B cell (primary cell): ENCODE measurements around the gene CIT. TPM values are rescaled to one million over a fixed set of nuclear protein-coding genes. Genes with fewer than 3 reads are reported as not detected.

Experiments
- ATAC-seq: fragments of 200-7000 bp; cut with Tn5 transposase; one replicate; pipeline ENCODE4 v1.10.0; 2021; ENCODE audit warnings: low read depth, mild to moderate bottlenecking, moderate number of reproducible peaks, moderate library complexity
- CTCF ChIA-PET: fragments of 350-600 bp; sonication (Branson Sonifier 250); formaldehyde crosslinking; loops from one replicate; lab custom pipeline; 2021; ENCODE audit warnings: antibody characterized with exemption, inconsistent platforms; lab: Charles Lee
- POLR2A ChIA-PET: fragments of 350-600 bp; sonication (Branson Sonifier 250); formaldehyde crosslinking; loops from one replicate; lab custom pipeline; 2021; ENCODE audit warnings: antibody characterized with exemption; lab: Charles Lee
- DNase-seq: peaks from one replicate; pipeline ENCODE4 v3.0.0; 2013
- H2AFZ ChIP-seq: 2 replicates; pipeline ENCODE4 v1.6.1; 2012; ENCODE audit warnings: mild to moderate bottlenecking, low read depth, low read length; ENCODE audit not compliant: insufficient read depth, poor library complexity, severe bottlenecking
- H3K27ac ChIP-seq, 2 donors: 1 replicate in 1 of 2; 2 replicates in 1 of 2; pipeline ENCODE4 v1.5.1; 2012 to 2013; ENCODE audit warnings: low read length in 2 of 2, mild to moderate bottlenecking in 2 of 2, moderate library complexity in 1 of 2
- H3K27me3 ChIP-seq, 4 experiments: fragments of 200-600 bp in 1 of 4; sonication (generic) in 1 of 4; replicated peaks in 1 of 4; 1 replicate in 2 of 4; 2 replicates in 2 of 4; pipeline versions ENCODE4 v1.6.1 to v1.7.0; 2013 to 2016; ENCODE audit warnings: low read length in 3 of 4, mild to moderate bottlenecking in 2 of 4, mixed read lengths in 1 of 4, moderate library complexity in 1 of 4; ENCODE audit not compliant: insufficient read depth in 4 of 4, control insufficient read depth in 3 of 4; ENCODE audit errors: control extremely low read depth in 1 of 4
- H3K36me3 ChIP-seq, 2 experiments: replicated peaks in 1 of 2; 1 replicate in 1 of 2; 2 replicates in 1 of 2; pipeline versions ENCODE4 v1.6.1 to v1.7.1; 2013; ENCODE audit warnings: low read length in 1 of 2; ENCODE audit not compliant: insufficient read depth in 2 of 2, control insufficient read depth in 1 of 2; ENCODE audit errors: control extremely low read depth in 1 of 2, extremely low read depth in 1 of 2
- H3K4me1 ChIP-seq, 2 donors: fragments of 200-600 bp in 1 of 2; sonication (generic) in 1 of 2; 1 replicate in 1 of 2; 2 replicates in 1 of 2; pipeline versions ENCODE4 v1.5.1 to v1.6.1; 2013 to 2017; ENCODE audit warnings: low read length in 2 of 2; ENCODE audit not compliant: control insufficient read depth in 2 of 2, insufficient read depth in 2 of 2
- H3K4me2 ChIP-seq: replicated peaks from 2 replicates; pipeline ENCODE3; 2012; ENCODE audit warnings: mild to moderate bottlenecking, low read depth, low read length; ENCODE audit not compliant: poor library complexity, severe bottlenecking
- H3K4me3 ChIP-seq, 5 experiments: fragments of 200-600 bp in 1 of 5; sonication (generic) in 1 of 5; 1 replicate in 3 of 5; 2 replicates in 2 of 5; pipeline versions ENCODE4 v1.5.1 to v1.7.0; 2011 to 2016; ENCODE audit warnings: low read length in 4 of 5, mild to moderate bottlenecking in 4 of 5, low read depth in 2 of 5, control low read depth in 1 of 5, moderate library complexity in 1 of 5; ENCODE audit not compliant: insufficient read depth in 1 of 5; ENCODE audit errors: control extremely low read depth in 1 of 5, extremely low read depth in 1 of 5
- H3K79me2 ChIP-seq: fragments of 200-600 bp; sonication (generic); one replicate; pipeline ENCODE4 v1.6.0; 2016; ENCODE audit warnings: low read length; ENCODE audit not compliant: control insufficient read depth, insufficient read depth
- H3K9ac ChIP-seq: fragments of 200-600 bp; sonication (generic); 2 replicates; pipeline ENCODE4 v1.6.1; 2017; ENCODE audit warnings: mild to moderate bottlenecking, low read length, moderate library complexity
- H3K9me3 ChIP-seq, 3 donors: one replicate each; pipeline versions ENCODE4 v1.6.1 to v1.7.1; 2013; ENCODE audit warnings: low read length in 2 of 3; ENCODE audit not compliant: control insufficient read depth in 2 of 3, insufficient read depth in 1 of 3; ENCODE audit errors: control extremely low read depth in 1 of 3
- H4K20me1 ChIP-seq: 2 replicates; pipeline ENCODE4 v1.6.0; 2012; ENCODE audit warnings: mild to moderate bottlenecking, low read length; ENCODE audit not compliant: insufficient read depth, control insufficient read depth, poor library complexity, severe bottlenecking
- H3K27ac Mint-ChIP-seq: one replicate; pipeline ENCODE4 v1.8.0; 2021; ENCODE audit warnings: mixed read lengths
- H3K27me3 Mint-ChIP-seq: one replicate; pipeline ENCODE4 v1.8.0; 2021; ENCODE audit warnings: mixed read lengths
- H3K4me1 Mint-ChIP-seq: one replicate; pipeline ENCODE4 v1.8.0; 2021; ENCODE audit warnings: mixed read lengths
- H3K4me3 Mint-ChIP-seq: one replicate; pipeline ENCODE4 v1.8.0; 2021; ENCODE audit warnings: mixed read lengths
- H3K9me3 Mint-ChIP-seq: one replicate; pipeline ENCODE4 v1.8.0; 2022; ENCODE audit warnings: mixed read lengths; ENCODE audit not compliant: insufficient read depth
- EZH2 ChIP-seq: IDR thresholded peaks from 2 replicates; pipeline ENCODE4 v1.6.1; 2012; ENCODE audit warnings: borderline replicate concordance, low read depth, mild to moderate bottlenecking, moderate library complexity, low read length; ENCODE audit not compliant: insufficient read depth, poor library complexity, severe bottlenecking
- WGBS: methylation state at CpG from one replicate; pipeline ENCODE4 v1.1.5; 2013; ENCODE audit warnings: missing lambda C conversion rate; ENCODE audit not compliant: insufficient coverage; 5-methylcytosine and 5-hydroxymethylcytosine counted together
- intact Hi-C: fragments of 100-400 bp; cut with micrococcal nuclease; formaldehyde crosslinking; loops from one replicate; pipeline ENCODE4 v1.10.0; 2022
- polyA plus RNA-seq: library from polyadenylated mRNA; depleted of rRNA; stranded (reverse); fragments of >200 nt; gene quantifications from 2 replicates; pipeline ENCODE4 v1.2.3, GENCODE V29; 2012
- total RNA-seq, 2 donors: library from RNA; stranded (reverse); fragments of 120-200 nt in 1 of 2; gene quantifications; 1 replicate in 1 of 2; 2 replicates in 1 of 2; pipeline versions ENCODE4 v1.2.3 to v1.2.4, GENCODE V29; 2013 to 2022
- TF ChIP-seq, protein P1 (sequence below): fragments of 200-600 bp; IDR thresholded peaks from one replicate; pipeline ENCODE4 v1.8.0; 2022; ENCODE audit warnings: antibody characterized with exemption, mild to moderate bottlenecking

Gene CIT
- total and polyA plus RNA-seq, 2 donors (not counting 1 experiment from before 2014, with no cell fraction given) = 1.4 to 6.1 TPM

DNA sequence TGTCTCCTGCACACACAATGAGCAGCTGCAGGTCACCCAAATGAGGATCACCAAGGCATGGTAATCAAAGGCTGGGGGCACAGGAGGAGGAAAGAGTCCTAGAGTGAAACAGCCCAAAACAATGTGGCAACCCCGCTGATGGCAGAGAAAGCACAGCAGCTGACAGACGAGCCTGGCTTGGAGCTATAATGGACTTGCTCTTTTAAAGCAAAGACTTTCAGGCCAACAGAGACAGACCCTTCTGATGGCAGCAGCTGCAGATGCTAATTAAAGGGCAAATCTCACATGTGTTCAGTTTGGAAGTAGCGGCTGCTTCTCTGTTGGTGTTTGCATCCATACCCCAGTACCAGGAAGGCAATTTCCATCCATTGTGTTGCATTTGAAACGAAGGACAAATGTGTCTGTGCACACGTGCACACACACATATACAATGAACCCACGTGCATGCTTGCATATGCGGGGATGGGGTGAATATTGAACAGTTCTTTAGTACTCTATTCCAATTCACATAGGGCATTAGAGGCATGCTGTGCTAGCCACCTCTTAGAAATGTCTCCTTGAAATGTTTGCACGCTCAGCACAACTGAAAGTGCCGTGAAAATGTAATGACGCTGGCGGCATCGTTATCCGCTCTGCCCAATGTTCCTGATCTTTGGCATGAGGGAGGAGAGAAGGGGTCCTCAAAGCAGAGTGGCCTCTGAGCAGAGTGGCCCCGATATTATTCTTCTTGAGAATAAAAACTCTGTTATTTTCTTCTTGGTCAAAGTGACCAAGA lies 38.1 kb downstream of the CIT start:
- 99% methylated on average over 11 of the region's 14 CpGs for WGBS

DNA sequence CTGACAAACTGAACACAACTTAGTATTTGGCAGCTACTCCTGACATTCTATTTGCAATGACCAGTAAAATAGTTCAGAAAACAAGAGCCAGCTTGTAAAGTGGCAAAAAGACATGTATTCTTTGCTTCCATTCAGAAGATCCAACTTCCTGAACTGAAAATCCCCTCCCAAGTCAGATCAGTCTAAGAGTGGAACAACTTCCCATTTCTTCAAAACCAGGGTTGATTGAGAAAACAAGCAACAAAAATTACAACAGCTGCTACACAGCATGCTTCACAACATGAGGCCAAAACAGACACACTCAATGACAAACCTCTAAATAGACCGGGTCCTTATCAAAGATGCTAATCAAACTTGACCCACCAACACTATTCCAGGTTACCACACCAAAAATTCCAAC lies 40.3 kb downstream of the CIT start:
- H3K79me2 ChIP-seq = no peaks in the 10 kb centered on the region
- ChIA-PET CTCF (no interaction called here), POLR2A (no interaction called here)
- Mint-ChIP-seq H3K27me3 (no peaks in the 10 kb centered on the region), H3K9me3 (peaks cover 3% of the 10 kb centered on the region), H3K4me1 (peaks cover 6% of the 10 kb centered on the region), H3K27ac (no peak overlapping the region), H3K4me3 (no peak overlapping the region)
- intact Hi-C loops = no loop called here
- H3K9me3 ChIP-seq = peaks cover 0 to 6% (median 0%) of the 10 kb centered on the region in 3 donors
- TF ChIP-seq, protein P1, sequence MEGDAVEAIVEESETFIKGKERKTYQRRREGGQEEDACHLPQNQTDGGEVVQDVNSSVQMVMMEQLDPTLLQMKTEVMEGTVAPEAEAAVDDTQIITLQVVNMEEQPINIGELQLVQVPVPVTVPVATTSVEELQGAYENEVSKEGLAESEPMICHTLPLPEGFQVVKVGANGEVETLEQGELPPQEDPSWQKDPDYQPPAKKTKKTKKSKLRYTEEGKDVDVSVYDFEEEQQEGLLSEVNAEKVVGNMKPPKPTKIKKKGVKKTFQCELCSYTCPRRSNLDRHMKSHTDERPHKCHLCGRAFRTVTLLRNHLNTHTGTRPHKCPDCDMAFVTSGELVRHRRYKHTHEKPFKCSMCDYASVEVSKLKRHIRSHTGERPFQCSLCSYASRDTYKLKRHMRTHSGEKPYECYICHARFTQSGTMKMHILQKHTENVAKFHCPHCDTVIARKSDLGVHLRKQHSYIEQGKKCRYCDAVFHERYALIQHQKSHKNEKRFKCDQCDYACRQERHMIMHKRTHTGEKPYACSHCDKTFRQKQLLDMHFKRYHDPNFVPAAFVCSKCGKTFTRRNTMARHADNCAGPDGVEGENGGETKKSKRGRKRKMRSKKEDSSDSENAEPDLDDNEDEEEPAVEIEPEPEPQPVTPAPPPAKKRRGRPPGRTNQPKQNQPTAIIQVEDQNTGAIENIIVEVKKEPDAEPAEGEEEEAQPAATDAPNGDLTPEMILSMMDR = no peak
- no peak for TF ChIP-seq EZH2
- peaks cover 0 to 13% of the 10 kb centered on the region in 2 donors for H3K4me1 ChIP-seq
- no peak overlapping the region for H3K27ac ChIP-seq
- no peaks in the 10 kb centered on the region for H3K27me3 ChIP-seq
- H4K20me1 ChIP-seq = no peaks in the 10 kb centered on the region
- no peak overlapping the region for H2AFZ ChIP-seq
- no peak for DNase-seq
- 100% methylated on average over 1 of the region's 1 CpG for WGBS
- H3K36me3 ChIP-seq = no peaks in the 10 kb centered on the region
- ATAC-seq = no peak
- H3K9ac ChIP-seq = no peak overlapping the region
- no peak overlapping the region for H3K4me3 ChIP-seq
- no peak overlapping the region for H3K4me2 ChIP-seq

More for the DNA sequence above, 38.1 kb downstream of the CIT start:
- Histone ChIP-seq H3K36me3 (no peaks in the 10 kb centered on the region), H3K27me3 (no peaks in the 10 kb centered on the region), H3K9me3 (peaks cover 0 to 10% (median 0%) of the 10 kb centered on the region in 3 donors), H3K27ac (no peak overlapping the region), H3K4me2 (no peak overlapping the region), H3K4me1 (peaks cover 0 to 13% of the 10 kb centered on the region in 2 donors), H3K4me3 (no peak overlapping the region), H2AFZ (no peak overlapping the region), H3K9ac (no peak overlapping the region), H3K79me2 (no peaks in the 10 kb centered on the region), H4K20me1 (no peaks in the 10 kb centered on the region)
- ChIA-PET POLR2A (no interaction called here), CTCF (no interaction called here)
- no peaks in the 10 kb centered on the region for H3K27me3 Mint-ChIP-seq
- no peak overlapping the region for H3K27ac Mint-ChIP-seq
- H3K4me3 Mint-ChIP-seq = no peak overlapping the region
- DNase-seq (no peak), ATAC-seq (no peak)
- intact Hi-C loops = no loop called here
- peaks cover 3% of the 10 kb centered on the region for H3K9me3 Mint-ChIP-seq
- H3K4me1 Mint-ChIP-seq = peaks cover 6% of the 10 kb centered on the region
- TF ChIP-seq, protein P1 = no peak
- TF ChIP-seq EZH2 = no peak
